GM12892 (cell line): Measurements from ENCODE around the gene SEC14L2.

Experiments used
- DNase-seq: peaks from one replicate; pipeline ENCODE4 v3.0.0; 2011; ENCODE audit not compliant: insufficient read length
- FAIRE-seq: peaks from 2 replicates; lab custom pipeline; 2011; peaks lifted over from hg19 to GRCh38; lab: Jason Lieb, UNC
- POLR2A ChIP-seq: IDR thresholded peaks from 2 replicates; pipeline ENCODE4 v1.6.1; 2011; ENCODE audit warnings: low read depth, low read length, control low read depth
- POLR2AphosphoS5 ChIP-seq: IDR thresholded peaks from 2 replicates; pipeline ENCODE4 v1.6.1; 2011; ENCODE audit warnings: low read depth, low read length, control low read depth
- TAF1 ChIP-seq: IDR thresholded peaks from 2 replicates; pipeline ENCODE4 v1.6.1; 2011; ENCODE audit warnings: low read depth, mild to moderate bottlenecking, control low read depth, low read length, borderline replicate concordance

SEC14L2 gene

GRCh38 chr22:30361916-30362650 is 34.7 kb upstream of the SEC14L2 start:
- FAIRE-seq (no peak), DNase-seq (no peak)
- TF ChIP-seq POLR2AphosphoS5 (no peak), TAF1 (no peak), POLR2A (no peak)

- DNase-seq (no peak), FAIRE-seq (no peak)
- TF ChIP-seq POLR2AphosphoS5 (no peak), TAF1 (no peak), POLR2A (no peak)
Observed at GRCh38 chr22:30362651-30363281, 34.1 kb upstream of the SEC14L2 start.

- TF ChIP-seq POLR2A (no peak), POLR2AphosphoS5 (no peak), TAF1 (no peak)
- DNase-seq: no peak
- FAIRE-seq: no peak
Observed at GRCh38 chr22:30365891-30366290, 30.9 kb upstream of the SEC14L2 start.

GRCh38 chr22:30368420-30368819 is 28.4 kb upstream of the SEC14L2 start:
- no peak for FAIRE-seq

GRCh38 chr22:30370641-30371230 is 26.1 kb upstream of the SEC14L2 start:
- FAIRE-seq (no peak), DNase-seq (no peak)
- no peak for TF ChIP-seq TAF1

More at GRCh38 chr22:30368420-30368819, 28.4 kb upstream of the SEC14L2 start:
- DNase-seq: no peak
- no peak for TF ChIP-seq POLR2A
- TF ChIP-seq TAF1: no peak
- no peak for TF ChIP-seq POLR2AphosphoS5

- FAIRE-seq (no peak), DNase-seq (no peak)
- TF ChIP-seq POLR2A (no peak), TAF1 (no peak), POLR2AphosphoS5 (no peak)
Observed at GRCh38 chr22:30371321-30371720, 25.5 kb upstream of the SEC14L2 start.

GRCh38 chr22:30371981-30372380 is 24.8 kb upstream of the SEC14L2 start:
- DNase-seq (no peak), FAIRE-seq (no peak)
- TF ChIP-seq POLR2A: no peak
- TF ChIP-seq POLR2AphosphoS5: no peak
- no peak for TF ChIP-seq TAF1

GRCh38 chr22:30372915-30373314 is 23.9 kb upstream of the SEC14L2 start:
- DNase-seq: no peak
- FAIRE-seq: no peak
- TF ChIP-seq POLR2AphosphoS5 (no peak), TAF1 (no peak), POLR2A (no peak)

GRCh38 chr22:30373331-30374325 is 23.2 kb upstream of the SEC14L2 start:
- FAIRE-seq (no peak), DNase-seq (no peak)

GRCh38 chr22:30375312-30375849 is 21.4 kb upstream of the SEC14L2 start:
- no peak for FAIRE-seq
- DNase-seq: no peak
- TF ChIP-seq TAF1 (no peak), POLR2AphosphoS5 (no peak), POLR2A (no peak)

More at GRCh38 chr22:30373331-30374325, 23.2 kb upstream of the SEC14L2 start:
- TF ChIP-seq TAF1 (no peak), POLR2A (no peak), POLR2AphosphoS5 (no peak)

GRCh38 chr22:30380011-30380410 is 16.8 kb upstream of the SEC14L2 start:
- no peak for FAIRE-seq
- DNase-seq: no peak
- TF ChIP-seq TAF1 (no peak), POLR2AphosphoS5 (no peak), POLR2A (no peak)
